Middle frontal gyrus (tissue), 1 donor: ENCODE measurements around the gene OR2V2.

Experiments used
- DNase-seq: peaks from one replicate; pipeline ENCODE4 v3.0.0-alpha.2; 2015; ENCODE audit warnings: low spot score; ENCODE audit errors: extremely low spot score

The OR2V2 gene

GRCh38 chr5:181189962-181190710 is 42.8 kb downstream of the OR2V2 start:
- no peak for DNase-seq

DNA sequence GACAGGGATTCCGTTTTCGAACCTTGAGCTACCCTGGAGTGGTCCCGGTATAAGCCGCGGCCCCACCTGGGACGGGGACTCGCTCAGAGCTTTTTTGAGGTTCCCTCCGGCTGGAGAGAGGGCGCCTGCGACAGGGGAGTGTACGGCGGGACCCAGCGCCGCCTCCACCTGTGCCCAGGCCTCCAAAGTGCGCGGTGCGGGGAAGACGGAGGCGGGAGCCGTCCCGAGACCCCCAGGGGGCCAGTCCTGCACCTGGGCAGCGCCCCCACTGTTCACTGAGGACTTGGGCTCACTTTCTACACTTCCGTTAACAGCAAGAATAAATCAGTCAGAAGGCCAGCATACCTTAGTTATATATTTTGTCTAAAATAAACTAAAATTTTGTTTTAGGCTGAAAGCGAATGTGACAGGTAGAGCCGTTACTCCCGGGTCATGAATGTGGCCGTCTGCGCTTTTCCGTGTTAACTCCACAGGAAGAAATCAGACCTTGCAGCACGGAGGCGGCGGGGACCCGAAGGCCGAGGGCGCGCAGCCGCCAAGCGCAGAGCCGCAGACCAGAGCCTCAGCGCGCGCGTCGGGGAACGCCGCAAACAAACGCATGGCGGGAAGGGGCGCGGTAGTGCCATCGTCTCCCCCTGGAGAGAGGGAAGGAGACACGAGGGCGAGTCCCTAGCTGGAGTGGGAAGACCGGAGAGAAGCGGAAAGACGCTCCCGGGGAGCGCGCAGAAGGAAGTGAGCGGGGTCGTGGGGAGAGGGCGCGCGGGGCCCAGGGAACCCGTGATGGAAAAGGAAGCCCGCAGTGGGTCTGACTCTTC is 43.5 kb downstream of the OR2V2 start:
- no peak for DNase-seq

GRCh38 chr5:181191526-181192336 is 44.3 kb downstream of the OR2V2 start:
- DNase-seq: peak; percentile 94

- no peak for DNase-seq
Measured at GRCh38 chr5:181192337-181193046, 45.1 kb downstream of the OR2V2 start.

- DNase-seq: no peak
Measured at GRCh38 chr5:181193656-181194055, 46.3 kb downstream of the OR2V2 start.

DNA sequence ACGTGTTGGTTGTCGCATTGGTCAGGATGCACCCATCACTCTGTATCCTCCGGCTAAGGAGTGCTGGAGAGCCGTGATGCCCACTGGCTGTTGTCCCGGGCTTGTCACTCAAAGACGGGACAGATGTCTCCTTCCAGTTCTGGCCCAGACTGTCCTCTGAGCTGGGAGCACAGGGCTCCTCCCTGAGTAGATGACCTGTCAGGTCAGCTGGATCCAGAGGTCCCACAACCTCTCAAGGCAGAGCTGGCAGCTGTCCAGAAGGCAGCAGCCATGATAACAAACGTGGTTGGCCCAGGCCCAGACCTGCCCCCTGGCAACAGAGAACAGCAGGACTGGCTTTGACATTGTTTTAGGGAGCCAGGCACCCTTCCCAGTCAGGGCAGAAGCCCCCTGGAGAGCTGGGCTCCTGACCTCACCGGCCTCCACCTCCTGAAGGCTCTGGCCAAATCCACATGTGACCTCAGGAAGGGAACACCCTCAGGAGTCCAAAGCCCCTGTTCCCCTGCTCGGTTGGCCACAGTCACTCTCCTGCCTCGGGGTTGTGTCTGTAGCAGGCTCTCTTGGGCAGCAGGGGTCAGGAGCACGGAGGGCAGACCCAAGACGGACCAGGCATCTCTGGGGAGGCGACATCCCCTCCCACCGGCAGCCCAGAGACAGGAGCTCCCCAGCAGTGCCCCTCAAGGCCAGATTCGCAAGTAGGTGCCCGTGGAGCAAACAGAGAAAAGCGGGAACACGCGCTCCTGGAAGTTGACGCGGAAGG is 47.3 kb downstream of the OR2V2 start:
- DNase-seq: no peak

DNA sequence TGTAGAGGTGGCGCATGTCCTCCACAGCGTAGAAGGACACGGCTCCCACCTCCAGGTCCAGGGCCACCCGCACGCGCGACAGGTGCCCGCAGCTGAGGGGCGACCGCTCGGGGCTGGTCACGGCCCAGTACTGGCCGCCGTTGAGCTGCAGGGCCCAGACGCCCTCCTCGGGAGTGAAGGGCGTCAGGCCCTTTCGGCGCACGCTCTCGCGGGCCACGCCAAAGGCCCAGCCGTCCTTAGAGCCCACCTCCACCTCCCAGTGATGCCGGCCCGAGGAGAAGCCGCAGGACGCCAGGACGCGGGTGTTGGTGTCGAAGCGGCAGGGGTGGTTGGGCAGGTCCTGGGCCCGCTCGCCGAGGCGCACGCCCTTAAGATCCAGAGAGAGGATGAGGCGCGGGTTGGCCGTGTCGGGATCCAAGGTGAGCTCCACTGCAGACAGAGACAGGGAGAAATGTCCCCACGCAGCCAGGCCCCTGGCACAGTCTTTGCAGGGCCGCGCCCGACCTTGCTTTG is 47.9 kb downstream of the OR2V2 start:
- DNase-seq: no peak

DNA sequence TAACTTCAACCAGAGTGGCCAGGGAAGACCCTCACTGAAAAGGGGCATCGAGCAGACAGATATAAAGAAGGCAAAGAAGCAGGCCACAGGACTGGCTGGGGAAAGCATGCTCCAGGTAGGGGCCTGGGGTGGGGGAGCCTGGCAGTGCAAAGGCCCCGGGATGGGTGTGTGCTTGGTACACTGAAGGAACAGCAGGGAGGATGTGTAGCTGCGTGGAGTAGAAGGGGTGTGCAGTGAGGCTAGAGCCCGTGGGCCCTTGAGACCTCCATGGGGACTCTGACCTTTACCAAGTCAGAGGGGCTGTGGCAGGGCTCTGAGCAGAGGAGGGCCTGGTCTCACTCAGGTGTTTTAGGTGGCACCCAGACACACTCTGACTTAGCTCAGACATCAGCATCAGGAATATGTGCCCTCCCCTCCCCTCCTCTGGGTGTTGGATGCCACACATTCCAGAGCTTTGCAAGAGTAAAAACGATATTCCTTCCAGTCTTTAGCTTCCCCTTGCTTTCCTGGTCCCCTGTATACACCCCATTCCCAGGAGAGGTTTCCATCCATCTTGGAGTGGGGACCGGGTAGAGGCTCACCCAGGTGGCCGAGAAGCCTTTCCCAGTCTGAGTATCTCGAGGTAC is 50.1 kb downstream of the OR2V2 start:
- DNase-seq: no peak

DNA sequence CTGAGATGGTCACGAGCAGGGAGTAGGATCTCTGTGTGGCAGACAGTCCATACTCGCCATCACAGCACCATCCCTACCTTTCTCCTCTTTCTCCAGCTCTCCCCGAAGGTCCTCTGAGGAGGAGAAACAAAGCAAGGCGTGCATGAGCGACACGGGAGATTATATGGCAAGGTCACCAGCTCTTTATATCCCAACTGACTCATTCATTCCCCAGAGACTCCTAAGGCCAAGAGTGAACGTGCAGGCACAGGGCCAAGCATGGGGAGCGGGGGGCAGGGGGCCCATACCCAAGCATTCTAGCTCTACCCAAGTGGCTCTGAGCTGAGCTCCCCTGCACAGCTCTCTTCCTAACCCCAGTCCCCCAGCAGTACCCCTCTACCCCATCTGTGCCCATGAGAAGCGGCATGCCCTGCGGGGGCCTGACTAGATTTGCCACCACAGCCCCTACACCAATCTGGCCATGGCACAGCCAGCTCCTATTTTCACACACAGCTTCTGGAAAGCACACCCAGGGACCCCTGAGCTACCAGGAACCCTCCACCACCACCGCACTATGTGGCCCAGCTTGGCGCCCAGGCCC is 50.8 kb downstream of the OR2V2 start:
- no peak for DNase-seq

DNA sequence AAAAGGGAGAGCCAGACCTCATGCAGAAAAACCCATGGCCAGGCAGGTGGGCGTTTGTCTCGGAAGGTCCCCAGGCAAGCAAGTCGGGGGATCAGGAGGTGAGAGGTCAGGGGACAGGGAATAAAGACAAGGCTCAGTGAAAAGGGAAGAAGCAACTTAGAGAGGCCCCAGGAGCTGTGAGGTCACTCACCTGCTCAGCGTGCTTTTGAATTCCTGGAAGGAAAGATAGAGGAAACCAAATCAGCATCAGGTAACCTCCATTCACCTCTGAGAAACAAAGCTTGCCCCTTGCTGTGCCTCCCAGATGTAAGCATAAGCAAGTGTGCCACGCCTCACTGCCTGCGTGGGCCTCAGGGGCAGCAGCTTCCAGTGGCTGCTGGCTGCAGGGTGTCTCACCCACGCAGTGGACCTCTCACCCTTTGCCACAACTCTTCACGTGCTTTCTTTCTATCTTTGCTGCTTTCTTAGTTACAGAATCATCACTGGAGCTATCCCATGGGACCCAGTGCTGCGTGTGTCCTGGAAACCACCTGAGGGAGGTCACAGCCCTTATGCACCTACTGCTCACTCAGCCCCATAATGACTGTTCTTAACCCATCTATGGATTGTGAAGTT is 51.6 kb downstream of the OR2V2 start:
- DNase-seq: no peak

GRCh38 chr5:181199881-181200638 is 52.7 kb downstream of the OR2V2 start:
- DNase-seq: no peak

GRCh38 chr5:181200816-181201215 is 53.4 kb downstream of the OR2V2 start:
- no peak for DNase-seq

- no peak for DNase-seq
Measured at GRCh38 chr5:181203093-181203711, 55.8 kb downstream of the OR2V2 start.

DNA sequence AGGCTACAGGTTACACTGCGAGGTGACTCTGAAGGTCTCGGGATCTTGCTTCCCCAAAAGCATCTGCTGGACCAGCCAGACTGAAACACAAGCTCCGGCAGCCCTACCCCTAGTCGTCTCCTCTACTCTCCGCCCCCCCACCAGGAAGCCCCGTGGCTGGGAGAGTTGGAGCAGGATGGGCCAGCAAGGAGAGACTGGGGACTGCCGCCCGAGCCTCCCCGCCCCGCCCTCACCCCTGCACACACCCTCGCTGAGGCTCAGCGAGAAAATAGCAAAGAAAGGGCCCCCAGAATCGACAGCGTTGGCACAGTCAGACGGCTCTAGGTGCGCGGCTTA is 56.4 kb downstream of the OR2V2 start:
- DNase-seq: no peak

- no peak for DNase-seq
Measured at GRCh38 chr5:181204113-181204825, 56.9 kb downstream of the OR2V2 start.

GRCh38 chr5:181204826-181205760 is 57.7 kb downstream of the OR2V2 start, which contains the start of gene TRIM7:
TSS of gene TRIM7 (minus strand) at chr5:181205196. CDS start at chr5:181205110, 86 bp downstream.
- DNase-seq: no peak
